ENCODE measurements around the gene SMIM27. TPM values are rescaled to one million over a fixed set of nuclear protein-coding genes. Genes with fewer than 3 reads are reported as not detected.

The SMIM27 gene
- polyA plus RNA-seq, 1 donor from 2014 or later: 15.6 TPM

GRCh38 chr9:32590476-32590875 is 38.3 kb downstream of the SMIM27 start:
- no peaks in the 10 kb centered on the region for H4K20me1 ChIP-seq (ENCODE audit: insufficient read depth)
- no peaks in the 10 kb centered on the region for H3K9me2 ChIP-seq (ENCODE audit: insufficient read depth, low read length)
- H3K27ac ChIP-seq (ENCODE audit: low read length): no peak overlapping the region
- no peaks in the 10 kb centered on the region for H3K79me2 ChIP-seq (replicated peaks; ENCODE audit: insufficient read depth, low read length)
- no peak overlapping the region for H3K9ac ChIP-seq (ENCODE audit: low read length)
- no peak for TF ChIP-seq RAD21 (conservative IDR thresholded peaks at IDR 0.05)
- no peak for TF ChIP-seq EZH2 (IDR thresholded peaks at IDR 0.05; ENCODE audit: borderline replicate concordance, insufficient read depth, low read length, poor library complexity, severe bottlenecking)
- TF ChIP-seq SMC3 (conservative IDR thresholded peaks at IDR 0.05; ENCODE audit: poor library complexity): no peak
- no peak for TF ChIP-seq TAF1 (IDR thresholded peaks at IDR 0.05; ENCODE audit: low read depth)
- TF ChIP-seq CTCF (IDR thresholded peaks at IDR 0.05; ENCODE audit: poor library complexity, severe bottlenecking): no peak
- TF ChIP-seq MXI1 (conservative IDR thresholded peaks at IDR 0.05; ENCODE audit: poor library complexity, severe bottlenecking): no peak
- TF ChIP-seq, protein P1, sequence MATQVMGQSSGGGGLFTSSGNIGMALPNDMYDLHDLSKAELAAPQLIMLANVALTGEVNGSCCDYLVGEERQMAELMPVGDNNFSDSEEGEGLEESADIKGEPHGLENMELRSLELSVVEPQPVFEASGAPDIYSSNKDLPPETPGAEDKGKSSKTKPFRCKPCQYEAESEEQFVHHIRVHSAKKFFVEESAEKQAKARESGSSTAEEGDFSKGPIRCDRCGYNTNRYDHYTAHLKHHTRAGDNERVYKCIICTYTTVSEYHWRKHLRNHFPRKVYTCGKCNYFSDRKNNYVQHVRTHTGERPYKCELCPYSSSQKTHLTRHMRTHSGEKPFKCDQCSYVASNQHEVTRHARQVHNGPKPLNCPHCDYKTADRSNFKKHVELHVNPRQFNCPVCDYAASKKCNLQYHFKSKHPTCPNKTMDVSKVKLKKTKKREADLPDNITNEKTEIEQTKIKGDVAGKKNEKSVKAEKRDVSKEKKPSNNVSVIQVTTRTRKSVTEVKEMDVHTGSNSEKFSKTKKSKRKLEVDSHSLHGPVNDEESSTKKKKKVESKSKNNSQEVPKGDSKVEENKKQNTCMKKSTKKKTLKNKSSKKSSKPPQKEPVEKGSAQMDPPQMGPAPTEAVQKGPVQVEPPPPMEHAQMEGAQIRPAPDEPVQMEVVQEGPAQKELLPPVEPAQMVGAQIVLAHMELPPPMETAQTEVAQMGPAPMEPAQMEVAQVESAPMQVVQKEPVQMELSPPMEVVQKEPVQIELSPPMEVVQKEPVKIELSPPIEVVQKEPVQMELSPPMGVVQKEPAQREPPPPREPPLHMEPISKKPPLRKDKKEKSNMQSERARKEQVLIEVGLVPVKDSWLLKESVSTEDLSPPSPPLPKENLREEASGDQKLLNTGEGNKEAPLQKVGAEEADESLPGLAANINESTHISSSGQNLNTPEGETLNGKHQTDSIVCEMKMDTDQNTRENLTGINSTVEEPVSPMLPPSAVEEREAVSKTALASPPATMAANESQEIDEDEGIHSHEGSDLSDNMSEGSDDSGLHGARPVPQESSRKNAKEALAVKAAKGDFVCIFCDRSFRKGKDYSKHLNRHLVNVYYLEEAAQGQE (IDR thresholded peaks at IDR 0.05; ENCODE audit: borderline replicate concordance): no peak
- no peak for TF ChIP-seq EP300 (conservative IDR thresholded peaks at IDR 0.05; ENCODE audit: poor library complexity, severe bottlenecking)
- TF ChIP-seq POLR2AphosphoS5 (IDR thresholded peaks at IDR 0.05): no peak
- H2AFZ ChIP-seq (ENCODE audit: low read depth, low read length): no peak overlapping the region
- H3K27me3 ChIP-seq (ENCODE audit: insufficient read depth, low read depth, low read length): peaks cover 3% of the 10 kb centered on the region
- no peaks in the 10 kb centered on the region for H3K36me3 ChIP-seq (ENCODE audit: insufficient read depth, low read length)
- H3K4me2 ChIP-seq (ENCODE audit: low read length): no peak overlapping the region
- no peak overlapping the region for H3K4me3 ChIP-seq (ENCODE audit: low read length)
- no peaks in the 10 kb centered on the region for H3F3A ChIP-seq (ENCODE audit: insufficient read depth, low read length, poor library complexity, severe bottlenecking)
- H3K9me3 ChIP-seq (ENCODE audit: low read length): no peaks in the 10 kb centered on the region

GRCh38 chr9:32590898-32591297 is 38.8 kb downstream of the SMIM27 start:
- Histone ChIP-seq H3F3A (ENCODE audit: insufficient read depth, low read length, poor library complexity, severe bottlenecking) (no peaks in the 10 kb centered on the region), H3K9ac (ENCODE audit: low read length) (no peak overlapping the region), H2AFZ (ENCODE audit: low read depth, low read length) (no peak overlapping the region), H4K20me1 (ENCODE audit: insufficient read depth) (no peaks in the 10 kb centered on the region), H3K9me2 (ENCODE audit: insufficient read depth, low read length) (no peaks in the 10 kb centered on the region), H3K4me3 (ENCODE audit: low read length) (no peak overlapping the region), H3K27ac (ENCODE audit: low read length) (no peak overlapping the region), H3K79me2 (replicated peaks; ENCODE audit: insufficient read depth, low read length) (no peaks in the 10 kb centered on the region), H3K27me3 (ENCODE audit: insufficient read depth, low read depth, low read length) (peaks cover 3% of the 10 kb centered on the region), H3K36me3 (ENCODE audit: insufficient read depth, low read length) (no peaks in the 10 kb centered on the region), H3K9me3 (ENCODE audit: low read length) (no peaks in the 10 kb centered on the region), H3K4me2 (ENCODE audit: low read length) (no peak overlapping the region)
- no peak for TF ChIP-seq EP300 (conservative IDR thresholded peaks at IDR 0.05; ENCODE audit: poor library complexity, severe bottlenecking)
- no peak for TF ChIP-seq SMC3 (conservative IDR thresholded peaks at IDR 0.05; ENCODE audit: poor library complexity)
- no peak for TF ChIP-seq POLR2AphosphoS5 (IDR thresholded peaks at IDR 0.05)
- TF ChIP-seq RAD21 (conservative IDR thresholded peaks at IDR 0.05): no peak

Measured in neural cell (in vitro differentiated cells).